ENCODE data around the gene DENND6A. TPM values are rescaled to one million over a fixed set of nuclear protein-coding genes. Genes with fewer than 3 reads are reported as not detected.
A peak's percentile ranks its signal among the peaks of the same experiment; 100 is the strongest.

DENND6A gene
- total and polyA plus RNA-seq, 2 of the 13 experiments (the other 11 are each of a cell fraction or from before 2014, with no cell fraction given), result 9.4 to 11.1 TPM

- DNase-seq (ENCODE audit: low spot score), result no peak
- Histone ChIP-seq H3K27me3 (ENCODE audit: control insufficient read depth in 1 of 2, insufficient read depth in 2 of 2, low read length in 2 of 2) (no peaks in the 10 kb centered on the region), H3K9me3 (ENCODE audit: low read length) (no peaks in the 10 kb centered on the region), H3K9ac (ENCODE audit: insufficient read depth, low read depth, low read length) (no peak overlapping the region), H3K4me1 (ENCODE audit: insufficient read depth, low read length) (peaks cover 30% of the 10 kb centered on the region), H2AFZ (ENCODE audit: low read length) (no peak overlapping the region), H3K79me2 (ENCODE audit: insufficient read depth, low read length) (peaks cover 18% of the 10 kb centered on the region), H3K27ac (ENCODE audit: extremely low read length, insufficient read depth, low read length) (no peak overlapping the region), H3K36me3 (replicated peaks in 1 of 2; ENCODE audit: control insufficient read depth in 1 of 2, insufficient read depth in 2 of 2, low read length in 2 of 2) (no peaks in the 10 kb centered on the region), H3K4me3 (replicated peaks in 1 of 3; ENCODE audit: insufficient read depth in 1 of 3, low read depth in 2 of 3, low read length in 3 of 3) (no peak overlapping the region), H3K4me2 (ENCODE audit: low read depth, low read length) (peak overlapping the region; percentile 73), H4K20me1 (ENCODE audit: insufficient read depth, low read length) (0 out of 2 replicates have a peak, but pooled peaks cover 4% of the 10 kb centered on the region)
- WGBS (ENCODE audit: low lambda C conversion rate), result 87% methylated on average over 13 of the region's 13 CpGs
- POLR2A ChIA-PET, result no interaction called here
- intact Hi-C loops (cut with micrococcal nuclease; ENCODE audit: unreplicated experiment) (no loop called here), in situ Hi-C loops (cut with HindIII; ENCODE audit: extremely low pct_ligation_motif_present, low pct_unique_long_range_greater_than_20kb) (no loop called here)
- FAIRE-seq, result no peak
- ATAC-seq, result no peak
- no TSS peak for BruUV-seq (replicated peaks)
- CTCF ChIA-PET (ENCODE audit: low intra/inter-chr PET ratio, low total read pairs), result no interaction called here
- TF ChIP-seq FOXC1 (CRISPR knock-in tag; IDR thresholded peaks at IDR 0.05; ENCODE audit: borderline replicate concordance) (no peak), ZSCAN25 (CRISPR knock-in tag; IDR thresholded peaks at IDR 0.05) (no peak), AFF4 (CRISPR knock-in tag; IDR thresholded peaks at IDR 0.05) (no peak), LRRFIP1 (CRISPR knock-in tag; conservative IDR thresholded peaks at IDR 0.05) (no peak), IRF2 (CRISPR knock-in tag; IDR thresholded peaks at IDR 0.05) (no peak), ZNF556 (CRISPR knock-in tag; IDR thresholded peaks at IDR 0.05; ENCODE audit: borderline replicate concordance) (no peak), HNRNPL (IDR thresholded peaks at IDR 0.05; ENCODE audit: low read depth, low read length) (no peak), TBP (CRISPR knock-in tag; IDR thresholded peaks at IDR 0.05) (no peak), ZSCAN12 (CRISPR knock-in tag; IDR thresholded peaks at IDR 0.05) (no peak), ZNF18 (CRISPR knock-in tag; IDR thresholded peaks at IDR 0.05; ENCODE audit: insufficient replicate concordance) (no peak), ESRRA (CRISPR knock-in tag; IDR thresholded peaks at IDR 0.05; ENCODE audit: low read depth) (no peak), NAIF1 (CRISPR knock-in tag; IDR thresholded peaks at IDR 0.05; ENCODE audit: borderline replicate concordance) (no peak), SP5 (CRISPR knock-in tag; IDR thresholded peaks at IDR 0.05; ENCODE audit: borderline replicate concordance, low read depth) (no peak), NFE2L1 (CRISPR knock-in tag; IDR thresholded peaks at IDR 0.05; ENCODE audit: borderline replicate concordance) (no peak), HNRNPUL1 (IDR thresholded peaks at IDR 0.05; ENCODE audit: low read depth, low read length) (no peak), TOPORS (CRISPR knock-in tag; IDR thresholded peaks at IDR 0.05) (no peak)
Observed at GRCh38 chr3:57694146-57694545, 1.3 kb upstream of the DENND6A start.
